Smooth muscle cell (in vitro differentiated cells): ENCODE data around the gene MBD5. TPM values are rescaled to one million over a fixed set of nuclear protein-coding genes. Genes with fewer than 3 reads are reported as not detected.

ENCODE experiments used
- DNase-seq: peaks from one replicate; lab custom pipeline; 2025; ENCODE audit not compliant: unreplicated experiment; lab: John Stamatoyannopoulos, UW
- H2AFZ ChIP-seq: fragments of 200-600 bp; sonication (generic); 2 replicates; pipeline ENCODE4 v1.6.0; 2016; ENCODE audit warnings: antibody characterized with exemption, low read depth, mild to moderate bottlenecking
- H3F3A ChIP-seq: fragments of 200-600 bp; sonication (generic); 2 replicates; pipeline ENCODE4 v1.6.0; 2017; ENCODE audit warnings: antibody characterized with exemption, low read depth
- H3K27ac ChIP-seq: fragments of 200-600 bp; sonication (generic); 2 replicates; pipeline ENCODE4 v1.5.1; 2016; ENCODE audit warnings: low read depth, mild to moderate bottlenecking
- H3K27me3 ChIP-seq: fragments of 200-600 bp; sonication (generic); 2 replicates; pipeline ENCODE4 v1.6.1; 2016; ENCODE audit warnings: low read depth, mild to moderate bottlenecking
- H3K36me3 ChIP-seq: fragments of 200-600 bp; sonication (generic); 2 replicates; pipeline ENCODE4 v1.5.1; 2016; ENCODE audit warnings: low read depth
- H3K4me1 ChIP-seq: fragments of 200-600 bp; sonication (generic); 2 replicates; pipeline ENCODE4 v1.5.1; 2016; ENCODE audit warnings: low read depth
- H3K4me2 ChIP-seq: fragments of 200-600 bp; sonication (generic); 2 replicates; pipeline ENCODE4 v1.6.0; 2016; ENCODE audit warnings: mild to moderate bottlenecking
- H3K4me3 ChIP-seq: fragments of 200-600 bp; sonication (generic); 2 replicates; pipeline ENCODE4 v1.5.1; 2016; ENCODE audit warnings: mild to moderate bottlenecking
- H3K79me2 ChIP-seq: fragments of 200-600 bp; sonication (generic); 2 replicates; pipeline ENCODE4 v1.6.0; 2016; ENCODE audit warnings: low read depth, mild to moderate bottlenecking
- H3K9ac ChIP-seq: fragments of 200-600 bp; sonication (generic); 2 replicates; pipeline ENCODE4 v1.6.0; 2016; ENCODE audit warnings: low read depth
- H3K9me3 ChIP-seq: fragments of 200-600 bp; sonication (generic); replicated peaks from 2 replicates; pipeline ENCODE4 v1.5.1; 2016; ENCODE audit warnings: low read depth
- H4K20me1 ChIP-seq: fragments of 200-600 bp; sonication (generic); 2 replicates; pipeline ENCODE4 v1.6.0; 2016; ENCODE audit warnings: low read depth
- WGBS: methylation state at CpG from one replicate; pipeline ENCODE4 v1.1.7; 2016; ENCODE audit warnings: low lambda C conversion rate; 5-methylcytosine and 5-hydroxymethylcytosine counted together
- polyA plus RNA-seq: library from polyadenylated mRNA; unstranded; fragments of >200 nt; fragmentation: Nextera tagmentation; extraction: Ambion mirVana; gene quantifications from 2 replicates; pipeline ENCODE4 v1.2.1, GENCODE V29; 2016
- total RNA-seq: library from RNA; depleted of rRNA; stranded (reverse); fragments of >200 nt; gene quantifications from 2 replicates; pipeline ENCODE4 v1.2.3, GENCODE V29; 2014
- TF ChIP-seq, protein P1 (sequence below): fragments of 200-600 bp; sonication (generic); IDR thresholded peaks from 2 replicates; pipeline ENCODE4 v1.5.1; 2017; ENCODE audit warnings: borderline replicate concordance, mild to moderate bottlenecking, antibody characterized with exemption; ENCODE audit not compliant: insufficient read depth, poor library complexity, severe bottlenecking

MBD5 gene
- total and polyA plus RNA-seq, 2 experiments from 2014 or later: 25.7 to 31.2 TPM

DNA sequence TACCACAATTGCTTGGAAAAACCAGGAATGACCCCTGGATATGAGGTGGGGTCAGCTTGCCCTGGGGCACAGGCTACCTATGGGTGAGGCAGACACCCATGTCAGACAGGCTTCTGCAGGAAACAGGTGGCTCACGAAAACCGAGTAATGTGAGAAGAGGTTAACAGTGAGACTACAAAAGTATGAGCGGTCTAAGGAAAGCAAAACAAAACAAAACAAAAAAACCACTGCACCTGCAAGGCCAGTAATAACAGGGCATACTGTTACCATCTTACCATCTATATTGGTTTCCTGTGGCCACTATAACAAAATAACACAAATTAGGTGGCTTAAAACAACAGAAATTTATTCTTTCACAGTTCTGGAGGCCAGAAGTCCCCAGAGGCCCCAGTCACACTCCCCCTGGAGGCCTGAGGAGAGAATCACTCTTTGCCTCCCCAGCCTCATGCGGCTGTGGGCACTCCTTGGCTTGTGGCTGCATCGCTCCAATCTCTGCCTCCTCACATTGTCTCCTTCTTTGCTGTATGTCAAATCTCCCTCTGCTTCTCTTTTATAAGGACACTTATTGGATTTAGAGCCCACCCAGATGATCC, 537.0 kb downstream of the MBD5 start:
- Histone ChIP-seq H4K20me1 (no peaks in the 10 kb centered on the region), H3K79me2 (no peaks in the 10 kb centered on the region), H3K9me3 (no peaks in the 10 kb centered on the region), H3F3A (no peaks in the 10 kb centered on the region), H2AFZ (no peak overlapping the region), H3K27ac (no peak overlapping the region), H3K9ac (no peak overlapping the region), H3K27me3 (no peaks in the 10 kb centered on the region), H3K36me3 (no peaks in the 10 kb centered on the region), H3K4me2 (no peak overlapping the region), H3K4me3 (no peak overlapping the region), H3K4me1 (no peaks in the 10 kb centered on the region)
- no peak for DNase-seq
- TF ChIP-seq, protein P1, sequence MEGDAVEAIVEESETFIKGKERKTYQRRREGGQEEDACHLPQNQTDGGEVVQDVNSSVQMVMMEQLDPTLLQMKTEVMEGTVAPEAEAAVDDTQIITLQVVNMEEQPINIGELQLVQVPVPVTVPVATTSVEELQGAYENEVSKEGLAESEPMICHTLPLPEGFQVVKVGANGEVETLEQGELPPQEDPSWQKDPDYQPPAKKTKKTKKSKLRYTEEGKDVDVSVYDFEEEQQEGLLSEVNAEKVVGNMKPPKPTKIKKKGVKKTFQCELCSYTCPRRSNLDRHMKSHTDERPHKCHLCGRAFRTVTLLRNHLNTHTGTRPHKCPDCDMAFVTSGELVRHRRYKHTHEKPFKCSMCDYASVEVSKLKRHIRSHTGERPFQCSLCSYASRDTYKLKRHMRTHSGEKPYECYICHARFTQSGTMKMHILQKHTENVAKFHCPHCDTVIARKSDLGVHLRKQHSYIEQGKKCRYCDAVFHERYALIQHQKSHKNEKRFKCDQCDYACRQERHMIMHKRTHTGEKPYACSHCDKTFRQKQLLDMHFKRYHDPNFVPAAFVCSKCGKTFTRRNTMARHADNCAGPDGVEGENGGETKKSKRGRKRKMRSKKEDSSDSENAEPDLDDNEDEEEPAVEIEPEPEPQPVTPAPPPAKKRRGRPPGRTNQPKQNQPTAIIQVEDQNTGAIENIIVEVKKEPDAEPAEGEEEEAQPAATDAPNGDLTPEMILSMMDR: no peak
- WGBS: 100% methylated on average over 5 of the region's 5 CpGs

- Histone ChIP-seq H3K27ac (no peak overlapping the region), H3K36me3 (no peaks in the 10 kb centered on the region), H3K4me3 (no peak overlapping the region), H2AFZ (no peak overlapping the region), H3K27me3 (no peaks in the 10 kb centered on the region), H3K9ac (no peak overlapping the region), H3K4me1 (no peaks in the 10 kb centered on the region), H3K9me3 (no peaks in the 10 kb centered on the region), H3K4me2 (no peak overlapping the region), H4K20me1 (no peaks in the 10 kb centered on the region), H3F3A (no peaks in the 10 kb centered on the region), H3K79me2 (no peaks in the 10 kb centered on the region)
- 45% methylated on average over 5 of the region's 5 CpGs for WGBS
- TF ChIP-seq, protein P1: no peak
- DNase-seq: no peak
Observed at GRCh38 chr2:148560496-148560895, 539.6 kb downstream of the MBD5 start.

DNA sequence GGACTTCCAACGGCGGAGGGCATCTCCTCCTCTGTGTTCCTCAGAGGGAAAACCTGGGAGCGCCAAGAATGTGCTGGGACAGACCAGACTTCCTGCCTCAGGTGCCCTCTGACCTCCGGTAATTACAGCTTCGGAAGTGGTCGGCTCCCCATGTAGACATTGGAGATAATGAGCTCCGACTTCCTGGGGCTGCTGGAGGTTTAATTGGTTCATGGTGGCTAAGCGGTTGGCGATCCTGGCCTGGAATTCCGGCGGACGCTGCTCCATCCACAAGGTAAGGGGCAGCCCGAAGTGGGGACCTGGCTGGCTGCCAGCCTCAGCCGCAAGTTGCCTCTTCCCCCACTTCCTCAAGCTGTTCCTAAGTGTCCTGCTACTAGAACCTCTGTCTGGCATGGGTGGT, 540.5 kb downstream of the MBD5 start:
- Histone ChIP-seq H3K4me1 (no peaks in the 10 kb centered on the region), H4K20me1 (no peaks in the 10 kb centered on the region), H2AFZ (no peak overlapping the region), H3K27ac (no peak overlapping the region), H3K4me2 (no peak overlapping the region), H3K9me3 (no peaks in the 10 kb centered on the region), H3K9ac (no peak overlapping the region), H3K4me3 (no peak overlapping the region), H3F3A (no peaks in the 10 kb centered on the region), H3K36me3 (no peaks in the 10 kb centered on the region), H3K27me3 (no peaks in the 10 kb centered on the region), H3K79me2 (no peaks in the 10 kb centered on the region)
- WGBS: 85% methylated on average over 14 of the region's 14 CpGs
- DNase-seq: no peak
- TF ChIP-seq, protein P1: no peak

- no peak overlapping the region for H3K4me2 ChIP-seq
- H3K9ac ChIP-seq: no peak overlapping the region
- H3K9me3 ChIP-seq: no peaks in the 10 kb centered on the region
- no peak overlapping the region for H3K4me3 ChIP-seq
- no peaks in the 10 kb centered on the region for H3F3A ChIP-seq
- WGBS: 68% methylated on average over 4 of the region's 4 CpGs
- H3K27me3 ChIP-seq: no peaks in the 10 kb centered on the region
- no peaks in the 10 kb centered on the region for H3K79me2 ChIP-seq
- no peak overlapping the region for H2AFZ ChIP-seq
- TF ChIP-seq, protein P1: peak; percentile 26
- H3K4me1 ChIP-seq: no peaks in the 10 kb centered on the region
- H3K27ac ChIP-seq: no peak overlapping the region
- no peaks in the 10 kb centered on the region for H3K36me3 ChIP-seq
- no peak for DNase-seq
- H4K20me1 ChIP-seq: no peaks in the 10 kb centered on the region
Observed at GRCh38 chr2:148565272-148565894, 544.5 kb downstream of the MBD5 start.
